ENCODE data around the gene RERE.

- TF ChIP-seq POLR2A (IDR thresholded peaks at IDR 0.05) (no peak), CTCF (IDR thresholded peaks at IDR 0.05) (no peak)
These were observed 3.6 kb upstream of the RERE start for GRCh38 chr1:8821084-8821483.

All from body of pancreas (tissue), 4 donors.